OCI-LY1 (cell line): ENCODE measurements around the gene SYT1.

Experiments used
- CTCF ChIP-seq: fragments of 200-600 bp; sonication (generic), shearing (Covaris generic); IDR thresholded peaks from 2 replicates; pipeline ENCODE4 v1.5.1; 2017; ENCODE audit warnings: mild to moderate bottlenecking, antibody characterized with exemption, low read length, moderate library complexity, mixed read lengths
- EZH2 ChIP-seq: fragments of 200-600 bp; sonication (generic), shearing (Covaris generic); IDR thresholded peaks from 2 replicates; pipeline ENCODE4 v1.8.0; 2017; ENCODE audit warnings: borderline replicate concordance, mixed run types, mild to moderate bottlenecking, antibody characterized with exemption, low read length, moderate library complexity, mixed read lengths

GRCh38 chr12:79299447-79300198 is 435.0 kb downstream of the SYT1 start:
- TF ChIP-seq CTCF (no peak), EZH2 (no peak)
